SU-DHL-6 (cell line): ENCODE data around the gene KSR2.

Source experiments
- H2AFZ ChIP-seq: fragments of 200-600 bp; sonication (generic); 2 replicates; pipeline ENCODE4 v1.6.1; 2014; ENCODE audit warnings: low read depth, mild to moderate bottlenecking, moderate library complexity, mixed read lengths, antibody characterized with exemption, low read length; ENCODE audit not compliant: severe bottlenecking
- H3F3A ChIP-seq: fragments of 200-600 bp; shearing (Covaris generic); 2 replicates; pipeline ENCODE4 v1.6.0; 2016; ENCODE audit warnings: antibody characterized with exemption, mild to moderate bottlenecking; ENCODE audit not compliant: insufficient read depth
- H3K27ac ChIP-seq: fragments of 200-600 bp; sonication (generic); 2 replicates; pipeline ENCODE4 v1.5.1; 2016; ENCODE audit warnings: low read depth, mild to moderate bottlenecking, low read length, moderate library complexity, mixed read lengths
- H3K27me3 ChIP-seq: fragments of 200-600 bp; sonication (generic), shearing (Covaris generic); 2 replicates; pipeline ENCODE4 v1.6.0; 2014; ENCODE audit warnings: mild to moderate bottlenecking, low read length
- H3K36me3 ChIP-seq: fragments of 200-600 bp; sonication (generic); 2 replicates; pipeline ENCODE4 v1.6.1; 2014; ENCODE audit warnings: mild to moderate bottlenecking, low read length, mixed read lengths
- H3K4me2 ChIP-seq: fragments of 300-600, 200-600 bp; shearing (Covaris generic), sonication (generic); 2 replicates; pipeline ENCODE4 v1.6.0; 2014; ENCODE audit warnings: low read length, low read depth, mild to moderate bottlenecking; ENCODE audit not compliant: poor library complexity, severe bottlenecking
- H3K4me3 ChIP-seq: fragments of 200-600 bp; sonication (generic); 2 replicates; pipeline ENCODE4 v1.5.1; 2014; ENCODE audit warnings: antibody characterized with exemption, low read length, mild to moderate bottlenecking, mixed read lengths; ENCODE audit not compliant: insufficient read depth, poor library complexity, severe bottlenecking
- H3K79me2 ChIP-seq: fragments of 200-600 bp; sonication (generic); 2 replicates; pipeline ENCODE4 v1.6.1; 2014; ENCODE audit warnings: mild to moderate bottlenecking, low read length, moderate library complexity; ENCODE audit not compliant: insufficient read depth
- H3K9ac ChIP-seq: fragments of 200-600 bp; sonication (generic); 2 replicates; pipeline ENCODE4 v1.7.0; 2014; ENCODE audit warnings: mild to moderate bottlenecking, low read length
- H3K9me2 ChIP-seq: fragments of 200-600 bp; sonication (generic); replicated peaks from 2 replicates; pipeline ENCODE4 v1.6.1; 2014; ENCODE audit warnings: low read length; ENCODE audit not compliant: insufficient read depth
- H3K9me3 ChIP-seq: fragments of 200-600 bp; sonication (generic); 2 replicates; pipeline ENCODE4 v1.6.1; 2014; ENCODE audit warnings: low read length, mixed read lengths; ENCODE audit not compliant: insufficient read depth
- H4K20me1 ChIP-seq: fragments of 200-600 bp; sonication (generic); 2 replicates; pipeline ENCODE4 v1.6.1; 2014; ENCODE audit warnings: low read depth, mild to moderate bottlenecking, antibody characterized with exemption, low read length, moderate library complexity, mixed read lengths
- CTCF ChIP-seq: fragments of 200-600 bp; sonication (generic); IDR thresholded peaks from one replicate; pipeline ENCODE4 v1.5.1; 2017; ENCODE audit warnings: antibody characterized with exemption, mild to moderate bottlenecking, low read length, moderate library complexity; ENCODE audit not compliant: insufficient read depth, poor library complexity, severe bottlenecking
- EZH2phosphoT487 ChIP-seq: fragments of 200-600 bp; sonication (generic), shearing (Covaris generic); conservative IDR thresholded peaks from 2 replicates; pipeline ENCODE4 v1.6.1; 2018; ENCODE audit warnings: mild to moderate bottlenecking, antibody characterized with exemption, low read length, moderate library complexity, mixed read lengths

The KSR2 gene

GRCh38 chr12:117521867-117522266 lies 446.9 kb downstream of the KSR2 start:
- no peak for TF ChIP-seq CTCF
- TF ChIP-seq EZH2phosphoT487: no peak
- H3K79me2 ChIP-seq: no peaks in the 10 kb centered on the region
- H3K9ac ChIP-seq: no peak overlapping the region
- H3K36me3 ChIP-seq: no peaks in the 10 kb centered on the region
- no peak overlapping the region for H3K27ac ChIP-seq
- H3K9me2 ChIP-seq: no peaks in the 10 kb centered on the region
- H2AFZ ChIP-seq: no peak overlapping the region
- H3K4me3 ChIP-seq: no peak overlapping the region
- no peak overlapping the region for H3K4me2 ChIP-seq
- H3F3A ChIP-seq: no peaks in the 10 kb centered on the region
- H3K9me3 ChIP-seq: no peaks in the 10 kb centered on the region
- no peaks in the 10 kb centered on the region; the same call in 1 of the 2 replicates for H3K27me3 ChIP-seq
- no peaks in the 10 kb centered on the region for H4K20me1 ChIP-seq

- Histone ChIP-seq H3K9ac (no peak overlapping the region), H3K4me3 (no peak overlapping the region), H3K27ac (no peak overlapping the region), H3F3A (no peaks in the 10 kb centered on the region), H3K79me2 (no peaks in the 10 kb centered on the region), H3K36me3 (no peaks in the 10 kb centered on the region), H3K9me3 (no peaks in the 10 kb centered on the region), H3K9me2 (no peaks in the 10 kb centered on the region), H4K20me1 (no peaks in the 10 kb centered on the region), H3K27me3 (no peaks in the 10 kb centered on the region; the same call in 1 of the 2 replicates), H2AFZ (no peak overlapping the region), H3K4me2 (no peak overlapping the region)
- TF ChIP-seq CTCF (no peak), EZH2phosphoT487 (no peak)
Measured at GRCh38 chr12:117521346-117521745, 447.4 kb downstream of the KSR2 start.

GRCh38 chr12:117518594-117519270 lies 450.1 kb downstream of the KSR2 start:
- Histone ChIP-seq H3F3A (no peaks in the 10 kb centered on the region), H3K4me2 (no peak overlapping the region), H2AFZ (no peak overlapping the region), H3K9ac (no peak overlapping the region), H3K4me3 (no peak overlapping the region), H3K27me3 (no peaks in the 10 kb centered on the region; the same call in 1 of the 2 replicates), H3K9me3 (no peaks in the 10 kb centered on the region), H4K20me1 (no peaks in the 10 kb centered on the region), H3K27ac (no peak overlapping the region), H3K36me3 (no peaks in the 10 kb centered on the region), H3K9me2 (no peaks in the 10 kb centered on the region), H3K79me2 (no peaks in the 10 kb centered on the region)
- TF ChIP-seq EZH2phosphoT487 (no peak), CTCF (no peak)
